ENCODE data around the gene ERCC6.

ERCC6 gene

DNA sequence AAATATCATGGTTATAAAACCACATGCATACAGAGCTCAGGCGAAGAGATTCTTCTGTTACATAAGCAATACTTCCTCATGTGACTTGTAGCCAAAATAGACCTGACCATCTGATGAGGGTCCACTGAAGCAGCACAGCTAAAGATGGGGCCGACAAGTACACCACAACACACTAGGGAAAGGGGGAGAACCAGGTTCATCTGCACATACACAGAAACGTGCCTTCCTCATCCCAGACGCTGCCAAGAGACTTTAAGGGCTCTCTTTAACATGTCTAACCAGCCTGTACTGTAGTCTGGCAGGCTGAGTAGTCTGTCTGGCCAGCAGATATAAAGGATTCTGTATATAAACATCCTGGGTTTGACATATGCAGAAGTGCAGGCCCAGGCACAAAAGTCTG is 30.3 kb downstream of the ERCC6 start:
- no peak for DNase-seq

DNA sequence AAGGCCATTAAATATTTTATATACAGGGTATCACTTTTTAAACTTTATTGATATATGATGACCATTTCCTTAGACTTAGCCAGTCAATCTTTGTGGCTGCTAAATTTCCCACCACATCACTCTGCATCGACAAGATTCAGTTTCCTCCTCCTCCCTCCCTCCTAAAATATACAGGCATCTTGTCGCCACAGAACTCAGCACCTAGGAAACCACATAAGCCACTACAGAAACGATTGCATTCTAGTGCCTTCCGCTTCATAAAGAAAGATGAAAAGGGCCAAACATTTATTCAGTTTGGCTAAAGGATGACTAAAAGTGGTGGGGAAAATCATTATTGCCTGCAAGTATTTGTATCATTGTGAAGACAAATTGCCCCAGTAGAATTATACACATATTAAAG is 30.7 kb downstream of the ERCC6 start:
- DNase-seq, result no peak

- no peak for DNase-seq
These were observed 33.3 kb downstream of the ERCC6 start for GRCh38 chr10:49505589-49505988.

- DNase-seq, result no peak
These were observed 33.8 kb downstream of the ERCC6 start for GRCh38 chr10:49505076-49505475.

- no peak for DNase-seq
These were observed 34.4 kb downstream of the ERCC6 start for GRCh38 chr10:49504528-49504927.

- no peak for DNase-seq
These were observed 36.6 kb downstream of the ERCC6 start for GRCh38 chr10:49502358-49502757.

- DNase-seq, result no peak
These were observed 38.5 kb downstream of the ERCC6 start for GRCh38 chr10:49500412-49500811.

DNA sequence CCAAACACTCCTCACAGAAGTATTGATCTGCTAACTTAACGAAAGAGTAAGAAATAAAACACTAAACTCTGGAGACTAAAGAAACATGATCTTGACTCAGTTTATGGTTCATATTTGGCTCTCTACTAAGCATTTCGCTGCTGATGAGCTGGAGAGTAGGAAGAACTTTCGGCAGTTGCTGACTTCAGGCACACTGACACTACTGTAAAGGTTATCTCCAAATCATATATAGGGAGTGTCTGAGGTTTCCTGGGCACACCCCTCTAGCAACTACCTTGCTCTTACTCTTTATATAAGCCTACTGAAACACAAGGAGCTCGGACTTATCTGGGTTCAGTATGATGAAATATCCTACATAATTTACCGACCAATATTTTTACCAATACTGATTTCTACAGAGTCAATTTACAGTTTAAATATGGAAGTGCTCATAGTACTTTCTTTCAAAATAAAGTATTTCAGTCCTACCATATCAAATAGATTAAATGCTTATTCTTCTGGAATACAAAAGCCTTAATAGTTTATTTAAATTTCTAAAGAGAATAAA is 39.5 kb downstream of the ERCC6 start:
- no peak for DNase-seq

DNA sequence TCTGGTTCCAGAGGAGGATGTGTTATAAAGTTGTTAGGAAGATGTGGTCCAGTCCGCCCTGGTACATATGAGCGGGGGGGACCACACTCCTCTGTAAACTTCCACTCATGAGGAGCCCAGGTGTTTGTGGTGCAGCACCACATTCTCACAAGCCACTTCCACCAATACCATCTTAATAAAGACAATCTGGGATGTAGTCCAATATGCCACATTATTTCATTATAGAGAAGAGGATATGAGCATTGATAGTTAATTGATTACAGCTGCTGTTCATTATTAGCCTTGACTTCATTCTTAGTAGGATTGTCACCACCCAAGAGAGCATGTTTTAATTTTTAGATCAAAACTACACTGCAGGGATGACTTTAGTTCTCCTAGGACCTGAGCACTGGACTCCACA is 40.5 kb downstream of the ERCC6 start:
- DNase-seq, result no peak

- no peak for DNase-seq
These were observed 41.6 kb downstream of the ERCC6 start for GRCh38 chr10:49497358-49497757.

DNA sequence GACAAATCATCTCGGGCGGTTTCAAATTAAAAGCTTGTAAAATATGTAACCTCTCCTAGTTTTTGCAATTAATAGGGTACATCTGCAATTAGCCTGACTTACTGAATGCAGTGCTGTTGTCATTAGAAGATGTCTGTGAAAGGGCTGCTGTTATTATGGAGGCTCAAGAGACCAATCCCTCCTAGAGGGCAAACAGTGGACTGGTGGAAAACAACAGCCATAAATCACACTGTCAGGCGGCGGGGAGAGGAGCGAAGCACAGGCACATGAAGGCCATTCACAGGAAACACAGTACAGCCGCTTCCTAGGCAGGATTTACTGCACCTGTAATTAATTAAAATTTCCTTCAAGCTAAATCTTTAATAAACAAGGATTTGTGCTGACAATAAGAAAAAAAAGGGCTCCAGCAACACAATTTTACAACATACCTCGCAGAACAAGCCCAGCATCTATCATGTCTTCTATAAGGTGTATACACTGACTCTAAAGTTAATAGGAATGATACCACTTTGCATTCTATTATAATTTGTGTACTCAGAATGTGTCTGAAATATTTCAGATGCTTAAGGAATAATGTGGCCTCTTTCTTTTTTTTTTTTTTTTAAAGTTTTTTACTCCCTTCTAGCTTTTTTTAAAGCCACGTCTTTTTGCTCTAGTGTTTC is 50.7 kb downstream of the ERCC6 start:
- no peak for DNase-seq

GRCh38 chr10:49486738-49487137 is 52.2 kb downstream of the ERCC6 start:
- no peak for DNase-seq

GRCh38 chr10:49486009-49486408 is 52.9 kb downstream of the ERCC6 start:
- no peak for DNase-seq

GRCh38 chr10:49484486-49485235 is 54.3 kb downstream of the ERCC6 start:
- DNase-seq, result no peak

GRCh38 chr10:49478819-49479218 is 60.1 kb downstream of the ERCC6 start:
- no peak for DNase-seq

- DNase-seq, result no peak
These were observed 64.0 kb downstream of the ERCC6 start for GRCh38 chr10:49474901-49475300.

- DNase-seq, result no peak
These were observed 67.4 kb downstream of the ERCC6 start for GRCh38 chr10:49471532-49471931.

- no peak for DNase-seq
These were observed 73.2 kb downstream of the ERCC6 start for GRCh38 chr10:49465736-49466135.
